OCI-LY7 (cell line): ENCODE measurements around the gene FMN1. TPM values are rescaled to one million over a fixed set of nuclear protein-coding genes. Genes with fewer than 3 reads are reported as not detected.

Experiments used
- BruUV-seq: library from RNA; stranded (reverse); fragments of 400-500 nt; replicated peaks from 2 replicates; lab custom pipeline; 2021; lab: Mats Ljungman, UMichigan
- CTCF ChIA-PET: fragments of 300-600 bp; sonication (Branson Sonifier 250); formaldehyde crosslinking; loops from one replicate; lab custom pipeline; 2022; ENCODE audit warnings: antibody characterized with exemption; ENCODE audit not compliant: unreplicated experiment; lab: Charles Lee
- POLR2A ChIA-PET: fragments of 300-600 bp; sonication (Branson Sonifier 250); formaldehyde crosslinking; loops from one replicate; lab custom pipeline; 2022; ENCODE audit warnings: antibody characterized with exemption; lab: Charles Lee
- DNase-seq: peaks from one replicate; pipeline ENCODE4 v3.0.0-alpha.2; 2015; ENCODE audit warnings: low spot score
- H2AFZ ChIP-seq: fragments of 200-600 bp; sonication (generic), shearing (Covaris generic); 2 replicates; pipeline ENCODE4 v1.6.1; 2014; ENCODE audit warnings: mild to moderate bottlenecking, antibody characterized with exemption, low read length, moderate library complexity
- H3K27ac ChIP-seq: fragments of 200-600 bp; sonication (generic); 2 replicates; pipeline ENCODE4 v1.5.1; 2014; ENCODE audit warnings: mixed run types, low read depth, mild to moderate bottlenecking, moderate library complexity, low read length, inconsistent platforms; ENCODE audit not compliant: poor library complexity, severe bottlenecking
- H3K36me3 ChIP-seq: fragments of 200-600 bp; sonication (generic); 2 replicates; pipeline ENCODE4 v1.6.1; 2014; ENCODE audit warnings: mild to moderate bottlenecking, antibody characterized with exemption, low read length, moderate library complexity, mixed read lengths; ENCODE audit not compliant: insufficient read depth
- H3K4me1 ChIP-seq: fragments of 200-600 bp; sonication (generic); 2 replicates; pipeline ENCODE4 v1.5.1; 2014; ENCODE audit warnings: mild to moderate bottlenecking, low read length; ENCODE audit not compliant: insufficient read depth, poor library complexity, severe bottlenecking
- H3K4me2 ChIP-seq: fragments of 200-600 bp; sonication (generic); 2 replicates; pipeline ENCODE4 v1.6.1; 2014; ENCODE audit warnings: mild to moderate bottlenecking, low read length
- H3K4me3 ChIP-seq: fragments of 200-600 bp; sonication (generic); 2 replicates; pipeline ENCODE4 v1.5.1; 2014; ENCODE audit warnings: mild to moderate bottlenecking, low read depth, low read length; ENCODE audit not compliant: poor library complexity, severe bottlenecking
- H3K79me2 ChIP-seq: fragments of 200-600 bp; sonication (generic); 2 replicates; pipeline ENCODE4 v1.6.1; 2016; ENCODE audit warnings: low read depth, mild to moderate bottlenecking, low read length, moderate library complexity, mixed read lengths; ENCODE audit not compliant: insufficient read depth
- H3K9me2 ChIP-seq: fragments of 200-600 bp; sonication (generic); 2 replicates; pipeline ENCODE4 v1.6.1; 2016; ENCODE audit warnings: mild to moderate bottlenecking, low read length, mixed read lengths; ENCODE audit not compliant: insufficient read depth
- H3K9me3 ChIP-seq: fragments of 200-600 bp; sonication (generic); 2 replicates; pipeline ENCODE4 v1.6.1; 2014; ENCODE audit warnings: mild to moderate bottlenecking, mixed run types, low read length, mixed read lengths
- H4K20me1 ChIP-seq: fragments of 200-600 bp; sonication (generic); 2 replicates; pipeline ENCODE4 v1.6.1; 2014; ENCODE audit warnings: mild to moderate bottlenecking, antibody characterized with exemption, low read length, moderate library complexity, mixed read lengths; ENCODE audit not compliant: insufficient read depth
- CTCF ChIP-seq: fragments of 200-600 bp; sonication (generic); conservative IDR thresholded peaks from 2 replicates; pipeline ENCODE4 v1.5.1; 2014; ENCODE audit warnings: mild to moderate bottlenecking, antibody characterized with exemption, low read length, moderate library complexity, mixed read lengths
- EZH2phosphoT487 ChIP-seq: fragments of 200-600 bp; sonication (generic); IDR thresholded peaks from 2 replicates; pipeline ENCODE4 v1.6.1; 2018; ENCODE audit warnings: low read depth, borderline replicate concordance, mild to moderate bottlenecking, mixed run types, antibody characterized with exemption, low read length, moderate library complexity, mixed read lengths
- intact Hi-C: fragments of 100-400 bp; cut with micrococcal nuclease; formaldehyde crosslinking; loops from one replicate; pipeline ENCODE4 v1.10.0; 2022; ENCODE audit not compliant: unreplicated experiment
- total RNA-seq, 2 experiments: library from RNA; depleted of rRNA in 1 of 2; stranded (reverse); fragments of >200 nt in 1 of 2; shearing (Covaris generic) in 1 of 2; gene quantifications; 2 replicates each; pipeline ENCODE4 v1.2.3, GENCODE V29; 2014 to 2022

FMN1 gene
- total RNA-seq, 2 experiments from 2014 or later = 3.2 to 4.2 TPM

DNA sequence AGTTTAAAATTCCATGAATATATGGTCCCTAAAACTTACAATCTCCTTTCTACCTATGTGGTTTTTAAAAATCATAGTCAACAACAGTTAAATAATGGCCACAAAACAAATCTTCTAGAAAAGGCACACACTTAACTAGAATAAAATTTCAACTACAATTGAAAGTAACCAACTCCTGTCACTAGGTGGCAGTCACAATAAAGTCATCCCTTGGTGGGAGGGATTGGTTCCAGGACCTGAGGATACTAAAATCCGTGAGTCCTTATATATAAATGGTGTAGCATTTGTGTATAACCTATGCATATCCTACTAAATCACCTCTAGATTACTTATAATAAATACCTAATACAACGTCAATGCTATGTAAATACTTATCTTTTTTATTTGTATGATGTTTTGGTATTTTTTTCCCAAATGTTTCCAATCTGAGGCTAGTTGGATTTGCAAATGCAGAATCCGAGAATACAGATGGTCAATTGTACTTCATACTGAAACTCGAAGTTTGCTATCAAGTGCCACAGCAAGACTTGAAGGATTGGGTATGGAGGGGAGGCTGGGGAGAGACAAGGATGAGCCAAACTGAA, 172.6 kb downstream of the FMN1 start:
- Histone ChIP-seq H3K4me2 (no peak overlapping the region), H4K20me1 (no peaks in the 10 kb centered on the region), H3K36me3 (no peaks in the 10 kb centered on the region), H3K4me3 (no peak overlapping the region), H3K9me3 (no peaks in the 10 kb centered on the region), H3K4me1 (no peaks in the 10 kb centered on the region), H3K79me2 (no peaks in the 10 kb centered on the region), H3K27ac (no peak overlapping the region), H2AFZ (no peak overlapping the region), H3K9me2 (no peaks in the 10 kb centered on the region)
- no TSS peak for BruUV-seq
- TF ChIP-seq EZH2phosphoT487 (no peak), CTCF (peak; percentile 91)
- peak; percentile 49 for DNase-seq
- CTCF ChIA-PET = interaction anchor here (0.7 kb wide), 1 partner anchor 113 kb away, joined by 3 read pairs; no protein-coding TSS in a partner anchor
- POLR2A ChIA-PET = no interaction called here
- intact Hi-C loops = loop anchor here (5.0 to 10.0 kb wide), 2 partner anchors 110 to 203 kb away; no protein-coding TSS in a partner anchor

DNA sequence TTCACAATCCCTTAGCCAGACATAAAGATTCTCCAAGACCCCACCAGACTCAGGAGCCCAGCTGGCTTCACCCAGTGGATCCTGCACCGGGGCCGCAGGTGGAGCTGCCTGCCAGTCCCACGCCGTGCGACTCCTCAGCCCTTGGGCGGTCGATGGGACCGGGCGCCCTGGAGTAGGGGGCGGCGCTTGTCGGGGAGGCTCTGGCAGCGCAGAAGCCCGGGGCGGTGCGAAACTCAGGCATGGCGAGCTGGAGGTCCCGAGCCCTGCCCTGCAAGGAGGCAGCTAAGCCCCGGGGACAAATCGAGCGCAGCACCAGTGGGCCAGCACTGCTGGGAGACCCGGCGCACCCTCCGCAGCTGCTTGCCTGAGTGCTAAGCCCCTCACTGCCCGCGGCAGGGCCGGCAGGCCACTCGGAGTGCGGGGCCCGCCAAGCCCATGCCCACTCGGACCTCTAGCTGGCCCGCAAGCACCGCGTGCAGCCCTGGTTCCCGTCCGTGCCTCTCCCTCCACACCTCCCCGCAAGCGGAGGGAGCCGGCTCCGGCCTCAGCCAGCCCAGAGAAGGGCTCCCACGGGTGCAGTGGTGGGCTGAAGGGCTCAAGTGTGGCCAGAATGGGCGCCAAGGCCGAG, 175.0 kb downstream of the FMN1 start:
- BruUV-seq = no TSS peak
- Histone ChIP-seq H3K9me2 (no peaks in the 10 kb centered on the region), H2AFZ (no peak overlapping the region), H3K36me3 (no peaks in the 10 kb centered on the region), H3K4me3 (no peak overlapping the region), H3K4me1 (no peaks in the 10 kb centered on the region), H4K20me1 (no peaks in the 10 kb centered on the region), H3K4me2 (no peak overlapping the region), H3K79me2 (no peaks in the 10 kb centered on the region), H3K27ac (no peak overlapping the region), H3K9me3 (no peaks in the 10 kb centered on the region)
- TF ChIP-seq CTCF = no peak
- TF ChIP-seq EZH2phosphoT487 = no peak
- intact Hi-C loops = no loop called here
- ChIA-PET CTCF (no interaction called here), POLR2A (no interaction called here)
- no peak for DNase-seq

DNA sequence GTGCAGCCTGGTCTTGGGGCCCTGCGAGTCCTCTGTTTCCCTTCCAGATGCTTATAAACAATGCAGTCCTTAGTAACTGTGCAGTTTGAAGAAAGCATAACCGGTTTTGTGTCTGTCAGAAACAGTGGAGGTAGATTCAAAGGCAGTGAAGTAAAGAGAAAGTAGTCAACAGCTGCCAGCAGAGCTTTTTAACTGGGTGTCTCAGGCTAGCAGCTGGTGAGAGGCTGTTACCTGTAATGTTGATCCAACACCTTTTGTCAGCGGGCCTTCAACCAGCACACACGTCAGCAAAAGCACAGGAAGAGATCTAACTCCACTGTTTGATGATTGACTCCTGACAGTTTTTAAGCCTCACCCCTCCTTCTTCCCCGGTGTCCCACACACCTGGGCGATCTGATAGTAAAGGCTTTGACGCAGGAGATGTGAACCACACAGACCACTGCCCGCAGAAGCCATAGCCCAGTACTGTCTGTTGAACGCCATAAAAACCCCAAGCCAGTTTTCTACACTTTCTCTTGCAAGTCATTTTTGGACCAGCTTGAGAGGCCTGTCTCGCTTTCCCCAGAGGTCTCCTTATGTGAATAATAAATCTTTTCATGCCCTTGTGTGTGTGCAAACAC, 178.0 kb downstream of the FMN1 start:
- TF ChIP-seq EZH2phosphoT487 (no peak), CTCF (no peak)
- Histone ChIP-seq H3K9me3 (no peaks in the 10 kb centered on the region), H4K20me1 (no peaks in the 10 kb centered on the region), H2AFZ (no peak overlapping the region), H3K27ac (no peak overlapping the region), H3K9me2 (no peaks in the 10 kb centered on the region), H3K4me3 (no peak overlapping the region), H3K4me1 (no peaks in the 10 kb centered on the region), H3K79me2 (no peaks in the 10 kb centered on the region), H3K36me3 (no peaks in the 10 kb centered on the region), H3K4me2 (no peak overlapping the region)
- ChIA-PET POLR2A (no interaction called here), CTCF (no interaction called here)
- DNase-seq = no peak
- no TSS peak for BruUV-seq
- intact Hi-C loops = no loop called here
